Natural killer cell treated with Interleukin-12 subunit alpha and Interleukin-12 subunit beta and Interleukin-15 and Interleukin-18, amount 100 ng/mL, for 72 hours (primary cell): ENCODE results near the gene BPTF. TPM values are rescaled to one million over a fixed set of nuclear protein-coding genes. Genes with fewer than 3 reads are reported as not detected.
A peak's percentile ranks its signal among the peaks of the same experiment; 100 is the strongest.
"Not testable (repeated sequence)": the region's sequence is repeated elsewhere in the genome, so short reads cannot be mapped to it uniquely, and the experiment has no call there.

Experiments used
- ATAC-seq, 2 donors: fragments of 150-1000 bp; cut with Tn5 transposase in 1 of 2; sonication (Bioruptor Pico), chemical (Tn5 transposase) in 1 of 2; 2 replicates each; pipeline ENCODE4 v1.10.0; 2021
- DNase-seq: peaks from one replicate; pipeline ENCODE4 v3.0.0; 2022; ENCODE audit warnings: low spot score
- H3K27ac Mint-ChIP-seq, 2 donors: 1 replicate in 1 of 2; 2 replicates in 1 of 2; pipeline ENCODE4 v1.8.0; 2022; ENCODE audit warnings: mixed read lengths in 2 of 2, mild to moderate bottlenecking in 1 of 2, moderate library complexity in 1 of 2
- H3K27me3 Mint-ChIP-seq, 2 donors: 1 replicate in 1 of 2; 2 replicates in 1 of 2; pipeline ENCODE4 v1.8.0; 2022; ENCODE audit warnings: mixed read lengths in 2 of 2
- H3K36me3 Mint-ChIP-seq: one replicate; pipeline ENCODE4 v1.8.0; 2022; ENCODE audit warnings: mixed read lengths
- H3K4me1 Mint-ChIP-seq, 2 donors: 1 replicate in 1 of 2; 2 replicates in 1 of 2; pipeline ENCODE4 v1.8.0; 2022; ENCODE audit warnings: low read depth in 2 of 2, mixed read lengths in 2 of 2, mild to moderate bottlenecking in 1 of 2
- H3K4me3 Mint-ChIP-seq: one replicate; pipeline ENCODE4 v1.8.0; 2022; ENCODE audit warnings: mixed read lengths
- H3K9me3 Mint-ChIP-seq: 2 replicates; pipeline ENCODE4 v1.8.0; 2022; ENCODE audit warnings: mixed read lengths
- total RNA-seq, 2 donors: library from RNA; stranded (reverse); gene quantifications; one replicate each; pipeline ENCODE4 v1.2.3, GENCODE V29; 2022

Gene BPTF
- 10 to 100 TPM; 73.4 to 94.7 TPM for total RNA-seq

GRCh38 chr17:67824735-67825626, at the start of gene BPTF:
TSS of gene BPTF (plus strand) at chr17:67825503. CDS start at chr17:67825725, 222 bp downstream.
- peak; percentile 94 for DNase-seq
- H3K36me3 Mint-ChIP-seq: no peaks in the 10 kb centered on the region
- peak within 1 kb of the TSS; percentile 96 for H3K4me3 Mint-ChIP-seq
- peaks cover 16 to 35% of the 10 kb centered on the region in 2 donors for H3K4me1 Mint-ChIP-seq
- peak; percentile 95 to 96 for ATAC-seq
- H3K27me3 Mint-ChIP-seq: peaks cover 0 to 2% of the 10 kb centered on the region in 2 donors
- no peaks in the 10 kb centered on the region for H3K9me3 Mint-ChIP-seq
- peak within 1 kb of the TSS; percentile 83 to 91 for H3K27ac Mint-ChIP-seq

GRCh38 chr17:67779098-67779672, 46.1 kb upstream of the BPTF start:
- no peaks in the 10 kb centered on the region for H3K4me1 Mint-ChIP-seq
- no peaks in the 10 kb centered on the region for H3K9me3 Mint-ChIP-seq
- no peaks in the 10 kb centered on the region for H3K27me3 Mint-ChIP-seq
- DNase-seq: no peak
- no peak overlapping the region for H3K4me3 Mint-ChIP-seq
- no peak overlapping the region for H3K27ac Mint-ChIP-seq
- no peaks in the 10 kb centered on the region for H3K36me3 Mint-ChIP-seq
- peak in 1 of 2 donors; percentile 62 for ATAC-seq

GRCh38 chr17:67784364-67785121, 40.8 kb upstream of the BPTF start:
- ATAC-seq (no peak), DNase-seq (no peak)
- H3K9me3 Mint-ChIP-seq: no peaks in the 10 kb centered on the region
- no peak overlapping the region for H3K4me3 Mint-ChIP-seq
- H3K36me3 Mint-ChIP-seq: no peaks in the 10 kb centered on the region
- no peaks in the 10 kb centered on the region for H3K4me1 Mint-ChIP-seq
- no peak overlapping the region for H3K27ac Mint-ChIP-seq
- peaks cover 6 to 27% of the 10 kb centered on the region in 2 donors for H3K27me3 Mint-ChIP-seq

GRCh38 chr17:67785122-67785477, 40.2 kb upstream of the BPTF start:
- H3K9me3 Mint-ChIP-seq: no peaks in the 10 kb centered on the region
- H3K27me3 Mint-ChIP-seq: peaks cover 6 to 27% of the 10 kb centered on the region in 2 donors
- H3K4me1 Mint-ChIP-seq: no peaks in the 10 kb centered on the region
- no peak overlapping the region for H3K27ac Mint-ChIP-seq
- H3K36me3 Mint-ChIP-seq: no peaks in the 10 kb centered on the region
- ATAC-seq: no peak
- H3K4me3 Mint-ChIP-seq: no peak overlapping the region
- no peak for DNase-seq

GRCh38 chr17:67785504-67785903, 39.8 kb upstream of the BPTF start:
- DNase-seq (no peak), ATAC-seq (no peak)
- no peaks in the 10 kb centered on the region for H3K9me3 Mint-ChIP-seq
- H3K27ac Mint-ChIP-seq: no peak overlapping the region
- no peaks in the 10 kb centered on the region for H3K4me1 Mint-ChIP-seq
- H3K36me3 Mint-ChIP-seq: no peaks in the 10 kb centered on the region
- H3K27me3 Mint-ChIP-seq: peaks cover 6 to 27% of the 10 kb centered on the region in 2 donors
- no peak overlapping the region for H3K4me3 Mint-ChIP-seq

- Mint-ChIP-seq H3K27me3 (peaks cover 0 to 3% of the 10 kb centered on the region in 2 donors), H3K36me3 (no peaks in the 10 kb centered on the region), H3K4me3 (no peak overlapping the region), H3K9me3 (no peaks in the 10 kb centered on the region), H3K4me1 (no peaks in the 10 kb centered on the region), H3K27ac (no peak overlapping the region)
- DNase-seq (no peak), ATAC-seq (peak; percentile 79)
Measured at GRCh38 chr17:67800495-67800928, 24.8 kb upstream of the BPTF start.

GRCh38 chr17:67801626-67802175, 23.6 kb upstream of the BPTF start:
- DNase-seq: no peak
- Mint-ChIP-seq H3K9me3 (no peaks in the 10 kb centered on the region), H3K4me1 (no peaks in the 10 kb centered on the region), H3K36me3 (no peaks in the 10 kb centered on the region), H3K27me3 (peaks cover 0 to 3% of the 10 kb centered on the region in 2 donors), H3K4me3 (no peak overlapping the region), H3K27ac (no peak overlapping the region)
- no peak for ATAC-seq

- H3K9me3 Mint-ChIP-seq: no peaks in the 10 kb centered on the region
- no peaks in the 10 kb centered on the region for H3K36me3 Mint-ChIP-seq
- H3K27ac Mint-ChIP-seq: no peak overlapping the region
- no peak overlapping the region for H3K4me3 Mint-ChIP-seq
- DNase-seq (no peak), ATAC-seq (no peak)
- peaks cover 0 to 3% of the 10 kb centered on the region in 2 donors for H3K27me3 Mint-ChIP-seq
- H3K4me1 Mint-ChIP-seq: no peaks in the 10 kb centered on the region
Measured at GRCh38 chr17:67810464-67810863, 14.8 kb upstream of the BPTF start.

GRCh38 chr17:67812380-67812779, 12.9 kb upstream of the BPTF start:
- not testable (repeated sequence) for H3K36me3 Mint-ChIP-seq, H3K27me3 Mint-ChIP-seq, H3K4me1 Mint-ChIP-seq, H3K27ac Mint-ChIP-seq, ATAC-seq, H3K9me3 Mint-ChIP-seq, H3K4me3 Mint-ChIP-seq, DNase-seq

GRCh38 chr17:67813803-67814180, 11.5 kb upstream of the BPTF start:
- Mint-ChIP-seq H3K27me3 (peaks cover 8 to 10% of the 10 kb centered on the region in 2 donors), H3K4me1 (no peaks in the 10 kb centered on the region), H3K9me3 (no peaks in the 10 kb centered on the region), H3K27ac (no peak overlapping the region), H3K36me3 (no peaks in the 10 kb centered on the region), H3K4me3 (no peak overlapping the region)
- no peak for ATAC-seq
- DNase-seq: no peak

- DNase-seq (no peak), ATAC-seq (peak in 1 of 2 donors; percentile 49)
Measured at GRCh38 chr17:67818110-67819002, 6.9 kb upstream of the BPTF start.

GRCh38 chr17:67819722-67820121, 5.6 kb upstream of the BPTF start:
- H3K27ac Mint-ChIP-seq: no peak overlapping the region
- ATAC-seq (no peak), DNase-seq (no peak)
- peaks cover 8 to 9% of the 10 kb centered on the region in 2 donors for H3K27me3 Mint-ChIP-seq
- H3K4me3 Mint-ChIP-seq: no peak overlapping the region
- no peaks in the 10 kb centered on the region for H3K9me3 Mint-ChIP-seq
- no peaks in the 10 kb centered on the region for H3K4me1 Mint-ChIP-seq
- no peaks in the 10 kb centered on the region for H3K36me3 Mint-ChIP-seq

More at GRCh38 chr17:67818110-67819002, 6.9 kb upstream of the BPTF start:
- H3K4me3 Mint-ChIP-seq: no peak overlapping the region
- no peaks in the 10 kb centered on the region for H3K36me3 Mint-ChIP-seq
- H3K4me1 Mint-ChIP-seq: no peaks in the 10 kb centered on the region
- H3K27ac Mint-ChIP-seq: no peak overlapping the region
- peaks cover 8 to 9% of the 10 kb centered on the region in 2 donors for H3K27me3 Mint-ChIP-seq
- no peaks in the 10 kb centered on the region for H3K9me3 Mint-ChIP-seq

- Mint-ChIP-seq H3K27me3 (peaks cover 0 to 2% of the 10 kb centered on the region in 2 donors), H3K36me3 (no peaks in the 10 kb centered on the region), H3K4me3 (no peak overlapping the region), H3K4me1 (peaks cover 2 to 7% of the 10 kb centered on the region in 2 donors), H3K9me3 (no peaks in the 10 kb centered on the region), H3K27ac (no peak overlapping the region)
- DNase-seq: no peak
- ATAC-seq: no peak
Measured at GRCh38 chr17:67821871-67822367, 3.4 kb upstream of the BPTF start.
